Activated gamma-delta T cell (primary cell): ENCODE results near the gene CACNG3.
A peak's percentile ranks its signal among the peaks of the same experiment; 100 is the strongest.
"Not testable (repeated sequence)": the region's sequence is repeated elsewhere in the genome, so short reads cannot be mapped to it uniquely, and the experiment has no call there.

ENCODE experiments used
- DNase-seq: peaks from one replicate; lab custom pipeline; 2025; lab: John Stamatoyannopoulos, UW
- total RNA-seq, 2 donors: gene quantifications; one replicate each; lab custom pipeline; 2026; lab: John Stamatoyannopoulos, UW

The CACNG3 gene
- total RNA-seq = 0 reads per million in 2 donors

DNA sequence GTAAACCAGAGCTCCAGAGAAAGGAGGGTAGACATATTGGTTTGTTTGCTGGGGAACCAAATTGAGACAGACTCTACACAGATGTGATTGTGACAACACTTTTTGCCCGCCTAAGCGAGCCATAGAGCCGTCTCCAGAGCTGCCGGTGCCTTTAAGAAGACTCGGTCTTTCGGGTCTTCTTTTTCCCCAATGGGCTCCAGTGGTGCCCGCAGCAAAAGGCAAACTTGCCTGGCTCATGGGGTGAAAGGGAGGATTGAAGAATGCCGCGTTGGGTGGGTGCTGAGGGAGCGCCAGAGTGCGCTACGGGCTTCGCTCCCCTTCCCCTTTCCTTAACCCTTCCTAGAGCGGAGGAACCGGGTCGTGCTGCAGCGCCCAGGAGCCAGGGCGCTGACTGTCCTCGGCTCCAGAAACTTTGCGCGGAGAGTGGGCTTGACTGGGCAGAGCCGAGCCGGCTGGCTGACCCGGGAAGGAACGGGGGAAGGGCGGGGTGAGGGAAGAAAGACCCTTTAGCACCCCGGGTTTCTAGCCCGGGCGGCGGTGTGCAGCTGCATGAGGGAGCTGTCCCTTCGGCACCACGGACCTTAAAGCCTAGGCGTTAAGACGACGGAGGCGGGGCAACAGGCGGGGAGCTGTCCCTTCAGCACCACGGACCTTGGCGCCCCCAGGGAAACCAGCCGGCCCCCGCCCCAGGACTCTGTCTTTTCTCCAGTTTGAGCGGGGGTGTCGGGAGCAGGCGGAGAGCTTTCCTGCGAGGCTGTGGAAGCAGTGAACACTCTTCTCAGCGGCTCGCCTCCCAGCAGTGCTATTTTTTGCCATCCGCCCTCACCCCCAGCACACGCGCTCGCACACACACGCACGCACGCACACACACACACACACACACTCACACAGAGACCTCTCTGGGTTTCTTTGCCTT lies at the start of gene CACNG3:
TSS of gene CACNG3 (plus strand) at position 880 of the 916 bp plus-strand sequence. CDS start 420 bp downstream, outside the sequence.
- peak; percentile 15 for DNase-seq

- no peak for DNase-seq
Observed at GRCh38 chr16:24206926-24207325, 49.2 kb upstream of the CACNG3 start.

- DNase-seq = no peak
Observed at GRCh38 chr16:24208710-24209109, 47.4 kb upstream of the CACNG3 start.

GRCh38 chr16:24214992-24215391 lies 41.1 kb upstream of the CACNG3 start:
- DNase-seq = no peak

- no peak for DNase-seq
Observed at GRCh38 chr16:24216961-24217360, 39.2 kb upstream of the CACNG3 start.

GRCh38 chr16:24217461-24217860 lies 38.7 kb upstream of the CACNG3 start:
- DNase-seq = no peak

GRCh38 chr16:24218299-24218698 lies 37.8 kb upstream of the CACNG3 start:
- no peak for DNase-seq

DNA sequence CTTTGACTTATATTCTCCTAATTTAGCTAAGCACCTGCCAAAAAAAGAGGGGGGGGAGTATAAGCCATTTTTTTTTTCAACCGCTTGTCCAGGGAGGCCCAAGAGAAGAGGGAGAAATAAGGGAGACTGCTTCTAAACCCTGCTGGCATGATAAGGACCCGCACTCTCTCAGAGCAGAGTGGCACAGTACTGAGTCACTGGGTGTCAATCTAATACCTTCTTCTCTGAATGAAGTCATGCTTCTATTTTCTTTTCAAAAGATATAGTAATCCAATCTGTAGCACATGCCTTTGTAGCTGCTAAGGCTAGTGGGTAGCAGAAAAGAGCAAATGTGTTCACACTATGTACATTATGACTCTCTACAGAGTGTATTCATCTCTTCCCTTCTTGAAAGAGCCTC lies 34.9 kb upstream of the CACNG3 start:
- no peak for DNase-seq

GRCh38 chr16:24228514-24228913 lies 27.6 kb upstream of the CACNG3 start:
- no peak for DNase-seq

DNA sequence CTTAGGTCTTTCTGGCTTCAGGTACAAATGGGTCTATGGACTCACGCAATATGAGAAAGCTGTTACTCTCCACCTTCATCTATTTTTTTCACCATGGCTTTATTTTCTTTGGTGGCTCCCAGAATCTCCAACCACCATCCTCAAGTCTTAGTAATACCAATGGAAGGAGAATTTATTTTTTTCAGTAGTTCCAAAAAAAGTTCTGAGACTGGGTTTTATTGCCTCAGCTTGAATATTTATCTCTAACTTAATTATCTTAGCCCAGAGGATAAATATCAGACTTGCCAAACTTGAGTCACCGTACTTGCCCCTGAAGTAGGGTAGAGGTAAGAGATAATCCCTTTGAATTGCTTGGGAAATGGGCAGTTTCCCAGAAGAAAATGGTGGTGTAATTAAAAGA lies 23.2 kb upstream of the CACNG3 start:
- DNase-seq = no peak

GRCh38 chr16:24234737-24235136 lies 21.4 kb upstream of the CACNG3 start:
- no peak for DNase-seq

GRCh38 chr16:24235806-24236205 lies 20.3 kb upstream of the CACNG3 start:
- DNase-seq = no peak

DNA sequence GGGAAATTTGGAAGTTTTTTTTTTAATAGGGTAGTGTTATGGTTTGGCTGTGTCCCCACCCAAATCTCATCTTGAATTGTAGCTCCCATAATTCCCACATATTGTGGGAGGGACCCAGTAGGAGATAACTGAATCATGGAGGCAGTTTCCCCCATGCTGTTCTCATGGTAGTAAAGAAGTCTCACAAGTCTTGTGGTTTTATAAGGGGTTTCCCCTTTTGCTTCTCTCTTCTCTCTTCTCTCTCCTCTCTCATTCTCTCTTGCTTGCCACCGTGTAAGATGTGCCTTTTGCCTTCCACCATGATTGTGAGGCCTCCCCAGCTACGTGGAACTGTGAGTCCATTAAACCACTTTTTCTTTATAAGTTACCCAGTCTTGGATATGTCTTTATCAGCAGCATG lies 17.3 kb upstream of the CACNG3 start:
- not testable (repeated sequence) for DNase-seq

GRCh38 chr16:24246911-24247607 lies 9.1 kb upstream of the CACNG3 start:
- DNase-seq = no peak

DNA sequence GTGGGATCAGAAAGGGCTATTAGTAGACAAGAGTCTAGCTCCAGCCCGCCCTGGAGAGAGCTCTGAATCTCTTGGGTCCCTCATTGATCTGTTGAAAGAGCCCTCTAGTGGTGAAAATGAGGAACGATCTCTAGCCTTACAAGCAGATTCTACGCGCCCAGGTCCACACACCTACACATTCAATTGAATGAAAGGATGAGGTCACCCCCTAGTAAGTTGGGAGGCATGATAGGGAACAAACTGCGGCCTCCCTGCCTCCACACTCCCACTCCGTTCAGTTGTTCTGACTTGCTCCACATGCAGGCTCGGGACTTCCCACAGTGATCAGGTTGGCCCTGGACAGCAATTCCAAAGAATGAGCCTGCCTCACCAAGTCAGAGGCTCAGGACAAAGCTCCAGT lies 2.9 kb upstream of the CACNG3 start:
- DNase-seq = no peak

GRCh38 chr16:24257958-24258357 lies 1.8 kb downstream of the CACNG3 start:
- DNase-seq = no peak

DNA sequence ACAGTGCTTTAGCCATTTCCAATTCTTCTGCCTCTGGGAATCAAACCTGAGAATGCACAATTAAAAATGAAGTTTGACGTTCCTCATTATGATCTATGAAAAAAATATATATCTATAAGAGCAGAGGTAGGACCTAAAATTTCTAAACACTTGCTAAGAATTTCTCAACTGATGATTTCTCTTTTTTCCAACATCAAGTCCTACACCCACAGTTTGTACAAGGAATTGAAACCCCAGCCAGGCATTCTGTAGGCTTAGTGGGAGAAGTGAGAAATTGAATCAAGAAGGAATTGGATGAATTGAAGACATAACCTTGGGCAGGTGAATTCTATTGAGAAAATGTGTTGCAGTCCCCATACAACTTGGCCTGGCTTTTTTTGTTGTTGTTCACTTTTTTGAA lies 2.7 kb downstream of the CACNG3 start:
- DNase-seq = no peak

GRCh38 chr16:24262816-24263215 lies 6.7 kb downstream of the CACNG3 start:
- no peak for DNase-seq

- DNase-seq = no peak
Observed at GRCh38 chr16:24270721-24271442, 14.7 kb downstream of the CACNG3 start.

DNA sequence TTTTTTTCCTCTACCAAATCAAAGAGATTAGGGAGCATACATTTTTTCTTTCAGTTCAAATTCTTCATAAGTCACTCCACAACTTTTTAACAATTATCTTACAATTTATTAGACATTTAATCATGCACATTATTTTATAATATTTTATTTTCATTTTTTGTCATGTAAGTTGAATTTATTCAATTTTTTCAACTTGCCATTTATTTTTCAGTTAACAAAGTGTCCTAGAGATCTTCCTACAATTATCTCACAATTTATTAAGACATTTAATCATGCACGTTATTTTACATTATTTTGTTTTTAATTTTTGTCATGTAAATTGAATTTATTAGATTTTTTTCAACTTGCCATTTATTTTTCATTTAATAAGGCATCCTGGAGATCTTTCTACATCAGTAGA lies 16.2 kb downstream of the CACNG3 start:
- no peak for DNase-seq

- DNase-seq = no peak
Observed at GRCh38 chr16:24273508-24274182, 17.5 kb downstream of the CACNG3 start.

DNA sequence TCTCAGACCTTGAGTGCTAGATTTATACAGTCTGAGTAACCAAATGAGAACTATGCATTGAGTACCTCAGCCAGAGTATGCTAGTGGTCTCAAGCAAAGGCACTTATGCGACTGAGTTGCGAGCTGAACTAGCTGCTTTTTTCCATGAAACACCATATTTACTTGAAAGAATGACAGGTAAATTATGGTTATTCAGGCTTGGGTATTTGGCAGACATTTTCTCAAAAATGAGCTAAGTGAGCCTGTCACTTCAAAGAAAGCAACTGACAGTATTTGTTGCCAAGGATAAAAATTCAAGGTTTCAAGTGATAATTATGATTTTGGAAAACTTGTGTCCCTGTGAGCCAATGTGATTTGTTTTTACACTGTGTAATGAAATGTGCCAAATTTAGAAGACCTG lies 19.3 kb downstream of the CACNG3 start:
- no peak for DNase-seq
